Endothelial cell (in vitro differentiated cells): ENCODE results near the gene LMF2. TPM values are rescaled to one million over a fixed set of nuclear protein-coding genes. Genes with fewer than 3 reads are reported as not detected.

ENCODE experiments used
- DNase-seq: peaks from one replicate; pipeline ENCODE4 v3.0.0; 2021; ENCODE audit warnings: low spot score
- H3K27ac Mint-ChIP-seq: one replicate; pipeline ENCODE4 v1.8.0; 2021; ENCODE audit warnings: mixed read lengths, inconsistent platforms; ENCODE audit not compliant: unreplicated experiment
- H3K27me3 Mint-ChIP-seq: one replicate; pipeline ENCODE4 v1.8.0; 2021; ENCODE audit warnings: mild to moderate bottlenecking, moderate library complexity, mixed read lengths, inconsistent platforms; ENCODE audit not compliant: unreplicated experiment
- H3K36me3 Mint-ChIP-seq: one replicate; pipeline ENCODE4 v1.8.0; 2021; ENCODE audit warnings: mild to moderate bottlenecking, low read depth, mixed read lengths, inconsistent platforms; ENCODE audit not compliant: unreplicated experiment
- H3K4me1 Mint-ChIP-seq: one replicate; pipeline ENCODE4 v1.8.0; 2021; ENCODE audit warnings: mild to moderate bottlenecking, mixed read lengths, inconsistent platforms; ENCODE audit not compliant: unreplicated experiment
- H3K4me3 Mint-ChIP-seq: one replicate; pipeline ENCODE4 v1.8.0; 2021; ENCODE audit warnings: mild to moderate bottlenecking, mixed read lengths, inconsistent platforms; ENCODE audit not compliant: unreplicated experiment
- H3K9me3 Mint-ChIP-seq: one replicate; pipeline ENCODE4 v1.8.0; 2021; ENCODE audit warnings: mixed read lengths, inconsistent platforms; ENCODE audit not compliant: unreplicated experiment
- CTCF ChIP-seq: fragments of 200-600 bp; sonication (generic); IDR thresholded peaks from one replicate; pipeline ENCODE4 v1.5.0; 2021; ENCODE audit warnings: antibody characterized with exemption; ENCODE audit not compliant: unreplicated experiment
- total RNA-seq: library from RNA; stranded (reverse); fragmentation: NEBNext Ultra II Directional; extraction: Animal tissue kit (Norgen Biotek cat#: 25700); gene quantifications from one replicate; pipeline ENCODE4 v1.2.1, GENCODE V29; 2021; ENCODE audit not compliant: unreplicated experiment

LMF2 gene
- total RNA-seq, 1 donor from 2014 or later = 88.2 TPM

GRCh38 chr22:50519151-50519550 is 11.6 kb upstream of the LMF2 start:
- TF ChIP-seq CTCF = no peak
- Mint-ChIP-seq H3K27ac (no peak overlapping the region), H3K4me1 (peaks cover 2% of the 10 kb centered on the region), H3K27me3 (peaks cover 7% of the 10 kb centered on the region), H3K36me3 (peaks cover 17% of the 10 kb centered on the region), H3K9me3 (no peaks in the 10 kb centered on the region), H3K4me3 (no peak overlapping the region)
- no peak for DNase-seq

GRCh38 chr22:50518606-50519005 is 11.1 kb upstream of the LMF2 start:
- Mint-ChIP-seq H3K9me3 (no peaks in the 10 kb centered on the region), H3K36me3 (peaks cover 17% of the 10 kb centered on the region), H3K27me3 (peaks cover 10% of the 10 kb centered on the region), H3K4me3 (no peak overlapping the region), H3K27ac (no peak overlapping the region), H3K4me1 (peaks cover 2% of the 10 kb centered on the region)
- DNase-seq = no peak
- no peak for TF ChIP-seq CTCF

DNA sequence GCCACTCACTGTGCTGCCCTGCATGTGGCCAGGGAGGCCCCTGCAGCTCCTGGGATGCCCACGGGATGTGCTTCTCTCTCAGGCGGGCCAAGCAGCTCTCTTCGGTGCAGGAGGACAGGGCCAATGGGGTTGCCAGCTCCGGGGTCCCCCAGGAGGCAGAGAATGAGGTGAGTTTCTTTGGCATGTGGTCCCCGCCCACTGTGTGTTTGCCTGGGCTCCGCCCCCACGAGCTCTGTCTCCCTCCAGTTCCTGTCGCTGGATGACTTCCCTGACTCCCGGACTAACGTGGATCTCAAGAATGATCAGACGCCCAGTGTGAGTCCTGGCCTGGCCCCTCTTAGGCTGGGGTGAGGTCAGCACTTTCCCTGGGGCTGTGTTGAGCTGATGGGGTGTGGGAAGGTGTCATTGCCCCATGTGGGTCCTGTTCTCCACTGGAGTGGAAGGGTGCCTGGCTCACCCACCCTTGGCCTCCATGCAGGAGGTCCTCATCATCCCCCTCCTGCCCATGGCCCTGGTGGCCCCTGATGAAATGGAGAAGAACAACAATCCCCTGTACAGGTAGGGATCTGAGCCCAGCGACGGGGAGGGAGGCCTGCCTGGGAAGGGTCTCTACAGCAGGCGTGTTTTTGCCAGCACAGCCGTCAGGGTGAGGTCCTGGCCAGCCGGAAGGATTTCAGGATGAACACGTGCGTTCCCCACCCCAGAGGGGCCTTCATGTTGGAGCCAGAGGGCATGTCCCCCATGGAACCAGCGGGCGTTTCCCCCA is 10.2 kb upstream of the LMF2 start:
- TF ChIP-seq CTCF = no peak
- H3K27me3 Mint-ChIP-seq = peaks cover 4% of the 10 kb centered on the region
- no peak for DNase-seq
- no peaks in the 10 kb centered on the region for H3K9me3 Mint-ChIP-seq
- H3K4me3 Mint-ChIP-seq = no peak overlapping the region
- H3K27ac Mint-ChIP-seq = no peak overlapping the region
- peaks cover 17% of the 10 kb centered on the region for H3K36me3 Mint-ChIP-seq
- peaks cover 2% of the 10 kb centered on the region for H3K4me1 Mint-ChIP-seq

- H3K27ac Mint-ChIP-seq = no peak overlapping the region
- H3K4me1 Mint-ChIP-seq = peaks cover 6% of the 10 kb centered on the region
- no peak for TF ChIP-seq CTCF
- H3K9me3 Mint-ChIP-seq = no peaks in the 10 kb centered on the region
- peaks cover 4% of the 10 kb centered on the region for H3K27me3 Mint-ChIP-seq
- no peak overlapping the region for H3K4me3 Mint-ChIP-seq
- DNase-seq = no peak
- peaks cover 17% of the 10 kb centered on the region for H3K36me3 Mint-ChIP-seq
Observed at GRCh38 chr22:50516891-50517290, 9.4 kb upstream of the LMF2 start.

- no peak for TF ChIP-seq CTCF
- H3K9me3 Mint-ChIP-seq = no peaks in the 10 kb centered on the region
- H3K4me3 Mint-ChIP-seq = no peak overlapping the region
- no peak for DNase-seq
- H3K27ac Mint-ChIP-seq = no peak overlapping the region
- H3K4me1 Mint-ChIP-seq = peaks cover 6% of the 10 kb centered on the region
- peaks cover 4% of the 10 kb centered on the region for H3K27me3 Mint-ChIP-seq
- peaks cover 15% of the 10 kb centered on the region for H3K36me3 Mint-ChIP-seq
Observed at GRCh38 chr22:50516068-50516467, 8.6 kb upstream of the LMF2 start.
